Endothelial cell of umbilical vein (primary cell): ENCODE data around the gene MXI1.

ENCODE experiments used
- CTCF ChIP-seq, 2 donors: IDR thresholded peaks; 1 replicate in 1 of 2; 2 replicates in 1 of 2; pipeline ENCODE4 v1.5.1; 2011; ENCODE audit warnings: low read length in 2 of 2, mild to moderate bottlenecking in 2 of 2, moderate library complexity in 2 of 2, control low read depth in 1 of 2, inconsistent platforms in 1 of 2, low read depth in 1 of 2; ENCODE audit not compliant: insufficient read depth in 1 of 2; ENCODE audit errors: extremely low read depth in 1 of 2
- EZH2 ChIP-seq: IDR thresholded peaks from 2 replicates; pipeline ENCODE4 v1.6.1; 2012; ENCODE audit warnings: borderline replicate concordance, low read depth, mild to moderate bottlenecking, moderate library complexity, low read length, inconsistent platforms; ENCODE audit not compliant: severe bottlenecking
- FOS ChIP-seq: IDR thresholded peaks from 2 replicates; pipeline ENCODE4 v1.6.1; 2011; ENCODE audit warnings: mild to moderate bottlenecking, low read length, moderate library complexity, borderline replicate concordance; ENCODE audit not compliant: insufficient read depth
- JUN ChIP-seq: IDR thresholded peaks from 2 replicates; pipeline ENCODE4 v1.6.1; 2011; ENCODE audit warnings: borderline replicate concordance, low read depth; ENCODE audit not compliant: insufficient read length, insufficient read depth
- MAX ChIP-seq: IDR thresholded peaks from 2 replicates; pipeline ENCODE4 v1.6.1; 2011; ENCODE audit not compliant: insufficient read depth, insufficient read length
- MYC ChIP-seq: IDR thresholded peaks from one replicate; pipeline ENCODE4 v1.6.1; 2011; ENCODE audit warnings: mild to moderate bottlenecking, low read depth, low read length
- POLR2A ChIP-seq: IDR thresholded peaks from 2 replicates; pipeline ENCODE4 v1.6.1; 2012; ENCODE audit warnings: low read depth, mild to moderate bottlenecking, control low read depth, low read length
- POLR2AphosphoS5 ChIP-seq: IDR thresholded peaks from 2 replicates; pipeline ENCODE4 v1.6.1; 2012; ENCODE audit warnings: low read depth, mild to moderate bottlenecking, control low read depth, low read length, moderate library complexity; ENCODE audit not compliant: insufficient read depth

- TF ChIP-seq CTCF (IDR thresholded peaks at IDR 0.05; ENCODE audit: extremely low read depth in 1 of 2, insufficient read depth in 1 of 2, low read depth in 1 of 2, low read length in 2 of 2) = no peak
- TF ChIP-seq POLR2A = no peak
- no peak for TF ChIP-seq EZH2
- TF ChIP-seq MAX = no peak
- no peak for TF ChIP-seq POLR2AphosphoS5
- TF ChIP-seq JUN = no peak
- no peak for TF ChIP-seq FOS
- no peak for TF ChIP-seq MYC
Measured at GRCh38 chr10:110163192-110163773, 44.1 kb upstream of the MXI1 start.
